Stimulated activated CD8-positive, alpha-beta memory T cell treated with anti-CD3 and anti-CD28 coated beads, Interleukin-2, amount 100 ng/mL, for 48 hours (primary cell): ENCODE measurements around the gene CLPTM1L.
"Not testable (repeated sequence)": the region's sequence is repeated elsewhere in the genome, so short reads cannot be mapped to it uniquely, and the experiment has no call there.

Experiments
- DNase-seq, 2 donors: peaks; one replicate each; pipeline ENCODE4 v3.0.0-alpha.2; 2020; ENCODE audit warnings: low read depth in 2 of 2

The CLPTM1L gene

DNA sequence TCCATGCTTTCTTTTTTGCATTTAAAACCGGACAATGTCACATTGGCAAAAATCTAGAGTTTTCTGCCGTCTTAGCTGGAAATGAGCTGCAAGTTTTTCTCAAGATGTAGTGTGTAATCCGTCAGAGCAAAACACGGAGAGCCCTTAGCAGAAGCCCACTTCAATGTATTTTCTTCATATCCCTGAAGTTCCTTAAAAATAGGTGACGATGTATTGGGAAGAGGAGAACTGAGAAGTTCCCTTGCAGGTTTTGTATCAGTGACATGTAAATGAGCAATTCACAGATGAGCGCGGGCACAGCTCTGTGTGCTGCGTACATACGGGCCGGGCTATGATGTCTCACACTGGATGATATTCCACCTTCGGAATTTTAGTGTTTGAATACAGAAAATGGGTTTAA is 14.8 kb upstream of the CLPTM1L start:
- no peak for DNase-seq

DNA sequence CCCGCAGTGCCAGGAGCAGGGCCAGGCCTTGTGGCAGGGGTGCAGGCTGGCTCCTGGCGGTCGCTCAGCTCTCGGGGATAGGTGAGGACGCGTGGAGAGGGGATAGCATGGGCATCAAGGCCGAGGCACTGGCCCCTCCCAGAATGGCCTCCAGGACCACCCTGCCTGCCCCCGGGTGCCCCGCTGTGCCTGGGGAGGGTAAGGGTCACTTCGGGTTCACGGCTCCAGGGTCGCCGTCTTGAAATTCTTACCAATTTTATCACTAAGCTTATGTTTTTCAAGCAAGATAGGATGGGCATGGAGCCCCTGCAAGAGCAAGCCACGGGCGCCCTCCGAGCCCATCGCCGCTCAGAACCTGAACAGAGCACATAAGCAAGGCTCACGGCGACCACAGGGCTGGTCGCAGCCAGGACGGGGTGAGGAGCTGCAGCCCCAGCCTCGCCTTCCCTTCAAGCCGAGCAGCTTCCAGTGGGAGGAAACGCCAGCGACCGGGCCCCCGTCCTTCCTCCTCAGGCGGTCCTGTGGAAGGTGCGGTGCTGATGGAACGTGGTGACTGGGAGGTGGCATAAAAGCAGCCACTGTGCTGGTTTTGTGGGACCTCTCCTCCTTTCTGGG is 14.2 kb upstream of the CLPTM1L start:
- no peak for DNase-seq

DNA sequence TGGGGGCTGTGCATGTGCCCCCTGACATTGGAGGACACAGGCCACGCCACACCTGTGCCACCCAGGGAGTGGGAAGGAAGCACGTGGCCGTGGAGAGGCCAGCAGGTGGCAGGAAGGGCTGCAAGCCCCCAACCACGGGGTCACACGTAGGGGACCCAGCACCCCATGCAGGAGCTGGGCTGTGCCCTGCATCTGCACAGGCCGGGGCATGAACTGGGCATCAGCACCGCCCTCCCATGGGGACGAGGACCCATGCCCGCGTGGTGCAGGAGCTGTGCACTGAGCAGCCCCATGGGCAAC is 13.8 kb upstream of the CLPTM1L start:
- no peak for DNase-seq

DNA sequence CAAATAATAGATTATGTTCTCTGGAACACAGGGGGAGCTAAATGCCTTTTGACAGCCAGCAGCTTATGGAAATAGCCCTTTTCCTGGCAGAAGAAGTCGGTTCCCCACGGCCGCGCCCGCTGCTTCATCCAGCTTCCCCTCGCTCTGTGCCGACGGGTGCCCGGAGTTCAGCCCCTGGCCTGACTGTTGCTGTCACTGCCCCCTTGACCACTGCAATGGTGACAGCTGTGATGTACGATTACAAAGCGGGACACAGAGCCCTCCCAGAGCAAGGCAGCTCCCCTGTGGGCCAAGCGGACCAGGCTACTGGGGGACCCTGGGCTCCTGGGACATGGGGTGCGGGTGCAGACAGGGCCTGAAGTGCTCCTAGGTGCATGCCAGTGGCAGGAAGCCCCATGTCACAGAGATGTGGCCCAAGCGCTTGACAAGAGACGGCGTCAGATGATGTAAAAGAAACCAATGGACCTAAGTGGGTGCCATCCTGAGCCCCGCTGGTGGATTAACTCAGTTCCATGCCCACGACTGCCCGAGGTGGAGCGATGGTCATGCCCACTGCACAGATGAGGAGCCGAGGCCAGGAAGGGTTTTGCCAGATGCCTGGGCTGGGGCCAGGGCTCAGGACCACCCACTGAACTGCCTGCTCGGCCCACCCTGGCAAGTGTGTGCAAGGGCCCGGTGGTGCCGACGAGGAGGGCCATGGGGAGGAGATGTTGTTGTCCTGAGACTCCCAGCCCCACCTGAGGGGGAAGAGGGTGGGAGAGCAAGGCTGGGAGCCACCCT is 13.2 kb upstream of the CLPTM1L start:
- no peak for DNase-seq

DNA sequence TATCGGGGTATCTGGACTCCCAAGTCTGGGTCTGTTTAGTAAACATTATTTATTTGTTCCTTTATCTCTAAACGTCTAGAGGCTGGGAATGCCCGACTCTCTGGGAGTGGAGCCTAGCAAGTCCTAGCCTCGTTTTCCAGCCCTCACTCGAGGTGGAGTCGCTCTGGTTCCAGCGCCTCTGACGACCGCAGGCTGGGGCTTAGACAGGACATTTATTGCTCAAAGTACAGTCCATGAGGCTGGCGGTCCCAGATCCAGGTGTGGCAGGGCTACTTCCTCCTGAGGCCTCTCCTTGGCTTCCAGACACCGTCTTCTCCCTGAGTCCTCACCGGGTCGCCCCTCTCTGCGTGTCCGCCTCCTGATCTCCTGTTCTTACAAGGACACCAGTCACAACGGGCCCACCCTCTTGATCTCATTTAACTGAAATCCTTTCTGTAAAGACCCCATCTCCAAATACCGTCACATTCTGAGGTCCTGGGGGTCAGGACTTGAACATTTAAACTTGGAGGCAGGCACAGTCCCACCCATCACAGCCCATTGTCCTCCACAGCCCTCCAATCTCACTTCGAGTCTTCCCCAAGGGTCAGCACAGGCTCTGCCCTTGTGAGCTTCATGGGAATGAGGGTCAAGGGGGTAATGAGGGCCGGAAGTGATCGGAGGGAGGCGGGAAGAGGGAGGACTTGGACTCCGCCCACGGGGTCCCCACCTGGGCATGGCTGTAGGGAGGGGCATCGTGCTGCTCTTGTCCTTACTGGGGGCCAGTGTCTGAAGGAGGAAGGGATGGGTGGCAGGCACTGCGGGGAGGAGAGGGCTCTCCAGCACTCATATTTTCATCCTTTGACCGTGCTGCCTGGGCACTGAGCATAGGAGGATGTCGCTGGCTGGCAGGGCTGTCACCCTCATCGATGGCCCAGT is 12.2 kb upstream of the CLPTM1L start:
- no peak for DNase-seq

DNA sequence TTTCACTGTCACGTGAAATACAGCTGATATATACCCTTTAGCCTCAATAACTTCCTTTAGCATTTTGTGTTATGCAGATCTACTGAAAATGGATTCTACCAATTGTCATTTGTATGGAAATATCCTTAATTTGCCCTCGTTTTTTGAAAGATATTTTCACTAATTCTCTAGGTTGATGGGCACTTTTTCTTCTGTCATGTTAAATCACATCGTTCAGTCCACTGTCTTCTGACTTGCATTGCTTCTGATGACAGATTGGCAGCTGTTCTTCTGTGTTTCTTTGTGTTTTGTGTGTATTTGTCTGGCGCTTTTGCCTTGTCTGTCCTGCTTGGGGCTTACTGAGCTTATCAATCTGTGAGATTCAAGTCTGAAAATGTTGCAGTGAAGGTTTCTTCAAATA is 9.7 kb upstream of the CLPTM1L start:
- DNase-seq, result no peak

DNA sequence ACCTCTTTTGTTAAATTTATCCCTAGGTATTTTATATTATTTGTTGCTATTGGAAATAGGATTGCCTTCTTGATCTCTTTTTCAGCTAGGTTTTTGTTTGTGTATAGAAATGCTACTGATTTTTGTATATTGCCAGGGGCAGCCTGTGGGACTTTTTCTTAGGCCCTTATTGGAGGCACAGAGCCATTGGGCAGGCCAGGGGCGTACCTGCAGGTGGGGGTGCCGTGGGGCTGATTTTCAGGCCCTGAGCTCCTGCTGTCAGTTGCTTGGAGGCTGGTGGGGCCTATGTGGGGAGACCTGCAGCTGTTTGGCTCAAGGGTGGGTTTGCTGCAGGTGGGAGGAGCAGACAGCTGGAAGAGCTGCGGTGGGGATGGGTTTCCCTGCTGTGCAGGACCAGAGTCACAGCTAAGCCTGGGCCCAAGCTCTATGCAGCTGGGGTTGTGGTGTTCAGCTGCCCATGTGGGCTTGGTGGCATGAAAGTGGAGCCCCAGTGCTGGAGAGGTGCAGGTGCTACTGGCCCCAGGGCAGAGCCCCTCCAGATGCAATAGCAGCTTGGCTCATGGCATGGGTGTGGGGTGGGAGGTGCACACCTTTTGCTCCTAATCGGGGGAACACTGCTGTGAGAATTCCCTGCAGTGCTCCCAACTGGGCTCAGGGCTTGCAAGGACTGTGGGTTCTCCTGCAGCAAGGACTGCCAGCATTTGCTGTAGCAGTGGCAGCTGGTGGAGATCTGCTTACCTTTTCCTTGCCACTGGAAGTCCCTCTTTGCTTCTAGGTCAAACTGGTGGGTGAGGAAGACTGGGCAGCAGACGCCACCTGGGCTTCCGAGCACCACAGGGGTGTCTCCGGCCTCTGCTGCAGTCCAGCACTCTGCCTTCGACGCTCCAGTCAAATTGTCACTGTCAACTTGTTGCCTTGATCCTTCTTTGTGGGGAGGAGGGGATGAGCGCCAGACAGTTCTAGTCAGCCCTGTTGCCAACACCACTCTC is 7.6 kb upstream of the CLPTM1L start:
- DNase-seq, result no peak

DNA sequence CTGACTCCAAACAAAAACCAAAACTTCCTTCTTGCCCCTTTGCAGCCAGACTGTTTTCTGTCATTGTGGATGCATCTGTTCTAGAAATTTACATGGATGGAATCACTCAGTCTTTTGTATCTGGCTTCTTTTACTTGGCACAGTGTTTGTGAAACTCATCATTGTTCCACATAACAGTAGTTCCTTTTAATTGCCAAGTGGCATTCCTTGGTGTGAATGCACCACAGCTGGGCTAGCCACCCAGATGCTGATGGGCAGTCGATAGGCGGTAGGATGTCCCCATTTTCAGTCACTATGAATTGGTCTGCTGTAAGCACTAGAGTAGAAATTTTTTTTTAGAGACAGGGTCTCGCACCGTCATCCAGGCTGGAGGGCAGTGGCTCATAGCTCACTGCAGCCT is 6.3 kb upstream of the CLPTM1L start:
- DNase-seq, result no peak

DNA sequence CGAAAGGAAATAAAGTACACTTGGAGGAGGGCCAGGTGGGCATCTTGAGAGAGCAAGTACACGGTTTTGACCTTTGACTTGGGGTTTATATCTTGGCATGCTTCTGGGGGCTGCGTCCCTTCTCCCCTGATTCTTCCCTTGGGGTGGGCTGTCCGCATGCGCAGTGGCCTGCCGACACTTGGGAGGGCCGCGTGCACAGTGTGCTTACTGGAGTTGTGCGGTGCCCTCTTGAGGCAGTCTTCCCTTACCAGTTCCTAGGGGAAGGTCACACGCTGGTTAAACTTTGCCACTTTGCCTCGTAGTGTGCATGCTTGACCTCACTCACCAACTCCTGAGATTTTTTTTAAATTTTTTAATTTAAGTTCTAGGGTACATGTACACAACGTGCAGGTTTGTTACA is 4.3 kb upstream of the CLPTM1L start:
- no peak for DNase-seq

DNA sequence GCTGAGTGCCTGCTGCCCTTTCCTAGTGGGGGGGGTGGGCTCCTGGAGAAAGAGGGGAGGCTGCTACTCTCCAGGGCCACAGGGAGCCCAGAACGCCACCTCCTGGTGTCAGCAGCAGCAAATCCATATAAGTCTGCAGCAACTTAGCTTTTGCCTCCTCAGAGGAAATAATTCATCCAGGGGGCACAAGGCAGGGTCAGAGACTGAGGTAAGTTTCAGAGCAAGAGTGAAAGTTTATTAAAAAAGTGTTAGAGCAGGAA is 4.0 kb upstream of the CLPTM1L start:
- no peak for DNase-seq

DNA sequence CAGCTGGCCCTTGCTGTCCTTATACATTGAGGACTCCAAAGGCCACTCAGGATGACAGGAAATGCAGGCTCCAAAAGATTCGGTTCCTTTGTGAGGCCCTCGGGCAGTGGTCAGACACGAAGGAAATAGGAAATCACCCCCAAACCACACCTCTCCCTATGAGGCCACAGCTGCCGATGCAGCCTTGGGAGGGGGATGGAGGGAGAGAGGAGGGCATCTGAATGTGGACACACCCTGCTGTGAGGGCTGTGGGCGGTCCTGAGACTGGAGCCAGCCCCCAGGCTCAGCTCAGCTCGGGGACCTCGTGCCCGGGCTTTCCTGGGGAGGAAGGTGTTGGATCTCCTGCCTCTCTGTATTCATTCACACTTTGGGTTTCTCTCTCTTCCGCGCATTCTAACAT is 2.7 kb upstream of the CLPTM1L start:
- DNase-seq, result no peak

DNA sequence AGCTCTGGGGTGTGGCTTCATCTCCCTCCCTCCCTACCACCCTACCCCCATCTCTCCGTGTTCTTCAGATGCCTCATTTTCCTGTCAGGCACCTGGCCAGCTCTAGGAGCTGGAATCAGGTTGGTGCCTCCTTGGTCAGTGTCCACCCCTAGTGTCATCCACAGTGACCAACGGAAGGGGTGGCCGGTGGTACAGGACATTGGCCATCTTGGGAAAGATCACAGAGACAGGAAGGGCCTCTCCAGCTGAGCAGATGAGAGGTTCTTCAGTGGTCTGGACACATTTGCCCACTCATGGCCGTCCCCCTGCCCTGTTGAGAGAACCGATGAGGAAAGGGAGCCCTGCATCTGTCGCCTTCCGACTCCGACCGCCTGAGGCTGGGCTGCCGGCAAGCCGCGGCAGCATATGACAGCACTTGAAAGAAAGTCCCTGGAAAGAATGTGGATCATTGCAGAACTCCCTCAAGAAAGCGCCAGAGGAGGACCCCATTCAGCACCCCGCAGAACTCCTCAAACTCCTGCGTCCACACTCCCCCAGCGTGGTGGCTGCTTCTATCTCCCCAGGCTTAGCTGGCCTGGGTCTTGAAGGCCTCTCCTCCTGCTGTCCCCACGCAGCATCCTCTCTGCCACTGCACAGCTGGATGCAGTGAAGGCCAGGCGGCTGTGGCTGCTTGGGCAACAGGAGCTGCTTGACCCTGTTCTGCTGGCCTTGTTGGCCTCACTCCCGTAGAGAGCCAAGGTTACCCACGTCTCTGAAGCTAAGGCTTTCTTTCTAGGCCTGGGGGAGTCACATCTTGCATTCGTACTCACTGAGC is 1.9 kb upstream of the CLPTM1L start:
- DNase-seq, result no peak

DNA sequence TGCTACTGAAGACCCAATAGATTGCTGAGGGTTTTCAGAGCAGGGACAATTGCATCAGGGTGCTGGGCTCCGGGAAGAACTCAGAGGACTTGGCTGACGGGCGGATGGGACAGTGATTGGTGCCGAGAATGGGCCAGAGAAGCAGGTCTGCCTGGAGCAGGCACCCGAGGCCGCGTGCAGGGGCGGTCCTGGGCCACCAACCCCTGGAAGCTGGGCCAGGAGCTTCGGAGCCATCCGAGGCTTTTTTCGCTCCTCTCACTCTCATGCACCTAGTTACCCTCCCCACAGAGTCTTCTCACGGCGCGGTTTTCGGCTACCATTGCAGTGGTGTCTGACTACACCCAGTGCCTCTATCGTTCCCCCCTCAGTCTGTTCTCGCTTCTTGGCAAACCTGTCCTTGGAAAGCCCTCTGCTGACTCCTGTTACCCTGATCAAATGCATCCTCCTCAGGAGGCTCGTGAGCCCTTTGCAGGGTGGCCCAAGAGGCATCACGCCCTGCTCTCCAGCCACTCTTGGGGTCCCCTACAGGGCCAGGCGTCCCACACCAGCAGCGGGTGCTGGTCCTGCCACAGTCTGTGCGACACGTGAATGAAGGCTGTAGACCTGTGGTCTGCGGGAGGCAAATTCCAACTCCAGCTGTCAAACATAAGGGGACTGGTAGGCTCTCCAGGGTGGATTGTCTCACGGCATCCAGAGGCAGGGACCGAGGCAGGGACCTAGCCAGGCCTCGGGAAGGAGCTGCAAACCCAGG is 1.2 kb upstream of the CLPTM1L start:
- DNase-seq, result no peak

DNA sequence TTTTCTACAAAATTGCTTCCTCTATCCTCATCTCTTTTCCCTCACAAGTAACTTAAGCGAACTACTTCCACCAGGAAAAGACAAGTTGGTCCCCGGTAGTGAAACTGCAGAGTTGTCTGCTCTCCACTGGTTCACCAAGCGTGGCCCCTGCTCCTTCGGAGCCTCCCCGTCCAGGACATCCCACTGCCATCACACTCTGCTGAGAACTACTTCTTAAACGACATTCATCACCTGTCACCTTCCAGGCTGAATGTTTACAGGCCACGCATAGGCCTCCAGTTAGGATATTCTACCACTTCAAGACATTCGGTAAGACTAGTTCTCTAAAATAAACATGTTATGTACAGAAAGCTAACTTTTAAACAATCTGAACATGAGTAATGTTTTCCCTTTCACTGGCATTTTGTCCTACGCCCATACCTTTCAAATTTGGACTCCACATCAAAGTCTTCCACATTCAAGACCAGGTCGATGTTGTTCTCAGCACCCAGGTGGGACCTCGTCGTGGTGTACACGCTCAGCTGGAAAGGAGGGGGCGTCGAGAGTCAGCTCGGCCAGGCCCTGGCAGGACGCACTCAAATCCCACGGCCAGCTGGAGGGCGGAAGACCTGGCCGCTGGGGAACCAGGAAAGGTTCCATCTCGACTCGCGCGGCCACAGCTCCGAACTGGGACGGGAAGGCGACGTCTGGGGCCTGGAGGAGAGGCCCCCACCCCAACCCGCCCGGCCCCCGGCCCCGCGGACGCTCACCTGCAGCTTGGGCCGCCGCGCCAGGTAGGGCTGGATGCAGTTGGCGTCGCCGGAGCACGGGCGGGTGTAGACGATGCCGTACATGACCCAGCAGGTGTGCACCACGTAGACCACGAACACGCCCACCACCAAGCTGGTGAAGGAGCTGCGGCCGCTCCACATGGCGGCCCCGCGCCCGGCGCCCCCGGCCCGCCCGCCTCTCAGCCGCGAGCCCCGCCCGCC is 683 bp downstream of the CLPTM1L start:
- peak in 1 of 2 donors; percentile 8 for DNase-seq

DNA sequence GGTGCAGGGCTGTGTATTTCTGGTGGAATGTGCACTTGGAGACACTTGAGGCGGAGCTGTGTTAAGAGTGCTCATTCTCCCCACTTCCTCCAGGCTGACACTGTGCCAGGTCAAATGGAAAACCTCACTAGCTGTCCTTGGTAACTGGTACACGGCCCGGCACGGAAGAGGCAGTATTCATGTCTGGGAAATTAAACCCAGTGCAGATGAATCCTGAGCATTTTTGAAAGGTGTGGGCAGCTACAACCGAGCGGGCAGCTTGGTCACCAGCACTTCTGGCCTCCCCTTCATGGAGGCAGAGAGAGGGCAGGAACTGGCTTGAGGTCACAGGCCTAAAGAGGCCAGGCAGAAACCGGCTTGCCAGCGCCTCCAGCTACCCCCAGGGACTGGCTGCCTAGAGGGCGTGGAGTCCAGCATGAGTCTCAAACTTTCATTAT is 1.6 kb downstream of the CLPTM1L start:
- no peak for DNase-seq

DNA sequence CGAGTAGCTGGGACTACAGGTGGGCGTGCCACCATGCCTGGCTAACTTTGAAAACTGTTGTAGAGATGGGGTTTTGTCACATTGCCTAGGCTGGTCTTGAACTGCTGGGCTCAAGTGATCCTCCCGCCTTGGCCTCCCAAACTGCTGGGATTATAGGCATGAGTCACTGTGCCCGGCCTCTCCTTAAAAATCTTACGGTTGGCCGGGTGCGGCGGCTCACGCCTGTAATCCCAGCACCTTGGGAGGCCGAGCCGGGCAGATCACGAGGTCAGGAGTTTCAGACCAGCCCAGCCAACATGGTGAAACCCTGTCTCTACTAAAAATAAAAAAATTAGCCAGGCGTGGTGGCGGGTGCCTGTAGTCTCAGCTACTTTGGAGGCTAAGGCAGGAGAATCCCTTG is 2.2 kb downstream of the CLPTM1L start:
- not testable (repeated sequence) for DNase-seq

DNA sequence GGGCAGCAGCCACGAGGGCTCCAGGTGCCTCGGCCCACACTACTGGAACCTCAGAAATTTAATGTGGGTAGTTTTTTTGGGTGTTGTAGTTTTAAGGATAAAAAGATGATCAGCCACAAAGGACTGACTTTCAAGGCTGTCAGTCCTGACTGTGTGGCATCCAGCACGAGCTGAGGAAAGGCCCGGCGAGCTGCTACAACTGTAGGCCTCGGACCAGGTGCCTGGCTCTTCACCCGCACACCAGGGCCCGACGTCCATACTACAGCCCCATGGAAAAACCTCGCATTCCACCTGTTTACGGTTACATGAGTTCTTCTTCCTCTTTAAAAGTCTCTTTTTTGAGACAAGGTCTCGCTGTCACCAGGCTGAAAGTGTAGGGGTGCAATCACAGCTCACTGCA is 2.6 kb downstream of the CLPTM1L start:
- DNase-seq, result no peak

DNA sequence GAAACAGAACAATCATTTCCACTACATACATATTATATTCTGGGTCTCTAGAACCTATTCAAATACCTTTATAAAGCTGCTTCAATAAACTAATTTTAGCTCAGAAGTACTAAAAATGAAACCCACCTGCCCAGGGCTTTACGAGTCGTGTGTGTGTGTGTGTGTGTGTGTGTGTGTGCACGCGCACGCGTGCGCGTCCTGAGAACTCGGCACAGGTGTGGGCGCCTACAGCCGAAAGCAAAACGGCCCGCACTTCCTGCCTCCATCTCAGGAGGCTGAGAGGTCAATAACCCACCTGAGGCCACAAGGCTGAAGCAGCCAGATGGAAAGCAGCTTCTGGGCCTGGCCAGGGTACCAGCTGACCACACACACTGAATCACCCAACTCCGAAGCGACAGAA is 3.0 kb downstream of the CLPTM1L start:
- DNase-seq, result no peak

DNA sequence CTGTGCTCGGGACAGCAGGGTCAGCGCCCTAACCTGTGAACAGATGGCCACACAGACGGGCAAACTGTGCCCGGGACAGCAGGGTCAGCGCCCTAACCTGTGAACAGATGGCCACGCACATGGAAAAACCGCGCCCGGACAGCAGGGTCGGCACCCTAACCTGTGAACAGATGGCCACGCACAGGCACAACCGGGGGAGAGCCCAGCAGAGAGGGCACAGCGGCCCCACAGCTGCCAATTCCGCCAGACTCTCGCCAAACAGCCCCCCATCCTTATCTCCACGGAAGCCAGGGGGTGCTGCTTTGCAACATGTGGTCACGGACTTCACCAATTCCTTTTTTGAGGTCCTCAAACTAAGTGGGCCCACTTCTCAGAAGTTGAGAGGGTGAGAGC is 5.1 kb downstream of the CLPTM1L start:
- DNase-seq, result not testable (repeated sequence)
